HG02885 (cell line): ENCODE data around the gene WDR26.
"Not testable (repeated sequence)": the region's sequence is repeated elsewhere in the genome, so short reads cannot be mapped to it uniquely, and the experiment has no call there.

Experiments
- ATAC-seq: cut with Tn5 transposase; IDR thresholded peaks from one replicate; pipeline ENCODE4 v1.9.1; 2021; ENCODE audit warnings: mild to moderate bottlenecking; ENCODE audit not compliant: unreplicated experiment, poor library complexity

The WDR26 gene

GRCh38 chr1:224434691-224435317 is at the start of gene WDR26:
TSS of gene WDR26 (minus strand) at chr1:224434797.
- peak; percentile 90 for ATAC-seq

GRCh38 chr1:224483206-224483605 is 48.6 kb upstream of the WDR26 start:
- not testable (repeated sequence) for ATAC-seq

- ATAC-seq: no peak
Measured at GRCh38 chr1:224482619-224483018, 48.0 kb upstream of the WDR26 start.

GRCh38 chr1:224481601-224482000 is 47.0 kb upstream of the WDR26 start:
- ATAC-seq: no peak

DNA sequence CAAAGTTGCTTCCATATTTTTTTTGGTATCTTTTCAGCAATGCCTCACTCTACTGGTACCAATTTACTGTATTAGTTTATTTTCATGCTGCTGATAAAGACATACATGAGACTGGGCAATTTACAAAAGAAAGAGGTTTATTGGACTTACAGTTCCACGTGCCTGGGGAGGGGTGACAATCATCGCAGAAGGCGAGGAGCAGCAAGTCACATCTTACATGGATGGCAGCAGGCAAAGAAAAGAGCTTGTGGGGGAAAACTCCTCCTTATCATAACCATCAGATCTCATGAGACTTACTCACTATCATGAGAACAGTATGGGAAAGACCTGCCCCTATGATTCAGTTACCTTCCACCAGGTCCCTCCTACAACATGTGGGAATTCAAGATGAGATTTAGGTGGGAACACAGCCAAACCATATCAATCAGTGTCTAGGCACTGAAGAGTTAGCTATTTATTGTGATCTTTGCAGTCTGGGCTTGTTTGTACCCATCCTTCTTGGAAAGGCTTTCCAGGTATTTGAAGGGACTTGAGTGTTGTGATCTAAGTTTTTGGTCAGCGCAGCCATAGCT is 46.4 kb upstream of the WDR26 start:
- ATAC-seq: not testable (repeated sequence)

GRCh38 chr1:224480200-224480599 is 45.6 kb upstream of the WDR26 start:
- not testable (repeated sequence) for ATAC-seq

DNA sequence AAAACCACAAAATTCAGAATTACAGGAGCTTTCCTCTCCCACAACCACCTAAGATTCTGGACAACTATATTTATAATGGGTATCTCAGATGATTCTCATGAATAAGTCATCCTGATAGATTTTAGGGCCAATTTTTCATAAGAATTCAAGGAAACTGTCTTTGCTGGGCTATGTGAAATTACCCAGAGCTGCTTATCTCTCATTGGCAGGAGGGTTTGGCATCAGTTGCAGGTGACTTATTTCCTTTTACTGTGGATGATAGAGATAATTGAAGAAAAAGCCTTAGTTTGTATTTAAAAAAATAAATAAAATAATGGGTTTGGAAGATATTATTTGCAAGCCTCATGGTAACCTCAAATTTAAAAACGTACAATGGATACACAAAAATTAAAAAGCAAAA is 38.2 kb upstream of the WDR26 start:
- no peak for ATAC-seq

DNA sequence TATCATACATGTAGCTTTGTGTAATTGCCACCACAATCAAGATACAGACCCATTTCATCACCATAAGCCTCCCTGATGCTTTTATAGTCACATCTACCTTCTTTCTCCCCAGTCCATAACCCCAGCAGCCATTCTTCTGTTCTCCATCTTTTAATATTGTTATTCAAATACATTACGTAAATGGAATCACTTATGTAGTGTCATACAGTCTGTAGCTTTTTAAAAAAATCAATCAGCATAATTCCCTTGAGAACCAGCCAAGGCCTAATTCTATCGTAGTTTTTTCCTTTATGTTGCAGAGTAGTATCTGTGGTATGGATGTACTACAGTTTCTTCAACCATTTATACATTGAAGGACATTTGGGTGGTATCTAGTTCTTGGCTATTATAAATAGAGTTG is 31.6 kb upstream of the WDR26 start:
- no peak for ATAC-seq

DNA sequence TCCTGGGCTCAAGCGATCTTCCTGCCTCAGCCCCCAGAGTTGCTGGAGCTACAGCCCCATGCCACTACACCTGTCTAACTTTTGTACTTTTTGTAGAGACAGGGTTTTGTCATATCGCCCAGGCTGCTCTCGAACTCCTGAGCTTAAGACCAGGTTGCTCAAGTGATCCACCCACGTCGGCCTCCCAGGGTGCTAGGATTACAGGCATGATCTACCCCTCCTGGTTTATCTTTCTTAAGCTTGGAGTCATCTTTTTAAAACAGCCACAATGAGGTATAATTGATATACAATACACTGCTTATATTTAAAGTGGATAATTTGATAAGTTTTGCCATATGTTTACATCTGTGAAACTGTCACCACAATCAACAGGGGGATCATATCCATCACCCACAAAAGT is 25.4 kb upstream of the WDR26 start:
- no peak for ATAC-seq

DNA sequence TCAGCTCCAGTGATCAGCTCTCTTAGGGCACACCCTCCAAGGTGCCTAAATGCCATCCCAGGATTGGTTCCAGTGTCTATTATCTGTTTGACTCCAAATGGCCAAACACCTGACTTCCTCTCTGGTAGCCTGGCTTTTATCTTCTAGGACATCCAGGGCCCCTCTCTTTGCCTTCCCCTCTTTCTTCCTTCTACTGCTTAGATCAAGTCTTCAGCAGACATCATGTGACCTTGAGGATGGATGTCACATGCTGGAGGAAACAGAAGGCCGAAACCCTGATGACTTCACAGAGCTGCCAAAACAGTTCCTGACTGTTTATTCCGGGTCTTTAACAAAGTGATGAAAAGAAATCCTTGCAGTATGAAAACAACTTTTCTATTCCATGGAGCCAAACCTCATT is 24.4 kb upstream of the WDR26 start:
- no peak for ATAC-seq

- no peak for ATAC-seq
Measured at GRCh38 chr1:224458296-224458695, 23.7 kb upstream of the WDR26 start.

GRCh38 chr1:224457782-224458144 is 23.2 kb upstream of the WDR26 start:
- ATAC-seq: no peak

- no peak for ATAC-seq
Measured at GRCh38 chr1:224456637-224456953, 22.0 kb upstream of the WDR26 start.

DNA sequence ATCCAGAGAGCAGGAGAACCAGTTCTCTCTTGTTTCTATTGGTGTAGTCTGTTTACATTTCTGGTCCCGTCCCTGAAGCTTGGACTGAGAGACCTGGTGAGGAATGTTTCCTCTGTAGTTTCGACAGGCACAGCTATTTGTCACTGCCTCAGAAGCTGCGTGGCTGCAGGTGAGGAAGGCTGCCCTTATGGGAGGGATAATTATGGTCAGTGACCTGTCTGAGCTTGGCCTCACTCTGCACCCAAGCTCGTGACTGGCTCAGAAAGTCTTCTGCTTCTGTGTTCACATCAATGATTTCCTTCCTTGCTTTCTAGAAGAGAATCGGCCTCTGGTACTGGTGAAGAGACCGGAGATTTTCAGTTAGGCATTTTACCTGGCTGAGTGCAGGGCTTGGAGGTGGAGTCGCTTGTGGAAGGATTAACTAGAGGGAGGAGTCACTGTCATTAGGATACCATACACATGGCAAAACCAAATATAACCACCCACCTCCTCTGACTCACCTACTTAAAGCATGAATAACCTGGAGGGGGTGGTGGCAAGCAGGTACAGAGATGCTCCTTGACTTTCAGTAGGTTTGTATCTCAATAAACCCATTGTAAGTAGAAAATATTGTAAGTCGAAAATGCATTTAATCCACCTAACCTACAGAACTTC is 19.9 kb upstream of the WDR26 start:
- ATAC-seq: no peak

GRCh38 chr1:224450561-224451350 is 16.2 kb upstream of the WDR26 start:
- no peak for ATAC-seq

GRCh38 chr1:224450159-224450558 is 15.6 kb upstream of the WDR26 start:
- no peak for ATAC-seq

DNA sequence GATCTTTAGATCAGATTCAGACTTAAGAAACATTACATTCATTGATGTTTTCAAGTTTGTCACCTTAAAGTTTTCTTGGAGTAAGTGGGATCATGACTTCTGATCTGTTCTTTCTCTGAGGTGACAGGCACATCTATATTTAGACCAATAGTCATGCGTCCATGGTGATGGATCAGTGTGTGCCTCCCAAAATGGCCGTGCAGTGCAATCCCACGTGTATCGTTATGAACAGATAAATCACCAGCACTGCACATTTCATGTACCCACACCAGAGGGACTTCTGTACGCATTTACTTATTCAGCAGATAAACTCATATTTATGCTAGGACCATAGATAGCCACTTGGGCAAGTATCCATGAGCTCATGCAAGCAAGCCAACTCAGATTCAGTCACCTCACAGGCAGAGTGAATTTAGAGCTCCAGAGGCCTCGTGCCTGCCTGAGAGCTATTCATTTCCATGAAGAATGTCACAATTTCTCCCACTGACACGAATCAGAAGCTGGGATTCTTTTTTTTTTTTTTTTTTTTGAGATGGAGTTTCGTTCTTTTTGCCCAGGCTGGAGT is 13.9 kb upstream of the WDR26 start:
- no peak for ATAC-seq

DNA sequence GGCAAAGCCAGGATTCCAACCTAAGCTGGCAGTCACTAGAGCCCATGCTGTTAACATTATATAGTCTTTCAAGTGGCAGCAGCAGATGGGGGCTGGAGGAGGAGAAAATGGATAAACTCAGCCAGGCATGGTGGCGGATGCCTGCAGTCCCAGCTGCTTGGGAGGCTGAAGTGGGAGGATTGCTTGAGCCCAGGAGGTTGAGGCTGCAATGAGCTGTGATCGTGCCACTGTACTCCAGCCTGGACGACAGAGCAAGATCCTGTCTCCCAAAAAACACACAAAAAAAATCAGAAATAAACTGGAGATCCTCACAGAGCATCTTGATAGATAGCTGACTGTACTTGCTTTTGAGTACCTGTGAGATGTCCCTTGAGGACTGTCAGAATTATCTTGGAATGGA is 13.4 kb upstream of the WDR26 start:
- ATAC-seq: no peak

- no peak for ATAC-seq
Measured at GRCh38 chr1:224447251-224447650, 12.7 kb upstream of the WDR26 start.

GRCh38 chr1:224438989-224439388 is 4.4 kb upstream of the WDR26 start:
- no peak for ATAC-seq

DNA sequence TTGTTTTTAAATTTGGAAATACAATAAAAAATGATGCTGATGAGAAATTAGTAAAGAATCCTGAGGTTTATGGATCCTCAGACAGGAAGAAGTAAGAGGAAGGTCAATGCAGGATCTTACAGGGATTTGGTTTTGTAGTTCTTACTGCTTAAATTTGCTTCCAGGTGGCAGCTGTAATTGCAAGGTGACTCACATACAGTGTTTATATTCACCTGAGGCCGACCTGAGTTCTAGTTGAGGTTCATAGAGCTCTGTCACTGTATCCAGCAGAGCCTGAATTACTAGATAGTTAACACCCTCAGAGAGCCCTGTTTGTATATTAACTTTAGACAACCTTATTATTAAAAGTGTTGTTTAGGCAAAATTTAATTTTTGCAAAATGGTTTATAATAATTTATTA is 1.4 kb upstream of the WDR26 start:
- no peak for ATAC-seq
